Stimulated activated CD4-positive, alpha-beta T cell treated with anti-CD3 and anti-CD28 coated beads, TNF-alpha, amount 100 ng/mL, for 24 hours (primary cell): ENCODE measurements around the gene ARHGAP25.
A peak's percentile ranks its signal among the peaks of the same experiment; 100 is the strongest.

Source experiments
- DNase-seq, 3 experiments: peaks; one replicate each; pipeline ENCODE4 v3.0.0-alpha.2; 2020; ENCODE audit warnings: low read depth in 3 of 3

Gene ARHGAP25

GRCh38 chr2:68829749-68830148, 95.1 kb downstream of the ARHGAP25 start:
- no peak for DNase-seq

GRCh38 chr2:68831686-68832232, 97.1 kb downstream of the ARHGAP25 start:
- DNase-seq: no peak

- DNase-seq: peak in 2 of 3 experiments; percentile 6 to 38
Measured at GRCh38 chr2:68832233-68832869, 97.7 kb downstream of the ARHGAP25 start.

- DNase-seq: no peak
Measured at GRCh38 chr2:68833162-68833561, 98.6 kb downstream of the ARHGAP25 start.

- no peak for DNase-seq
Measured at GRCh38 chr2:68834737-68835376, 100.2 kb downstream of the ARHGAP25 start.

GRCh38 chr2:68835621-68836020, 101.0 kb downstream of the ARHGAP25 start:
- no peak for DNase-seq

- DNase-seq: peak; percentile 45 to 65 (median 58)
Measured at GRCh38 chr2:68837164-68837860, 102.7 kb downstream of the ARHGAP25 start.

- DNase-seq: no peak
Measured at GRCh38 chr2:68837861-68838341, 103.3 kb downstream of the ARHGAP25 start.

GRCh38 chr2:68838641-68839040, 104.0 kb downstream of the ARHGAP25 start:
- DNase-seq: no peak

- peak in 1 of 3 experiments; percentile 24 for DNase-seq
Measured at GRCh38 chr2:68839260-68839833, 104.7 kb downstream of the ARHGAP25 start.

- no peak for DNase-seq
Measured at GRCh38 chr2:68845043-68845442, 110.4 kb downstream of the ARHGAP25 start.

- DNase-seq: no peak
Measured at GRCh38 chr2:68846091-68846490, 111.5 kb downstream of the ARHGAP25 start.

- DNase-seq: no peak
Measured at GRCh38 chr2:68847751-68848150, 113.1 kb downstream of the ARHGAP25 start.

GRCh38 chr2:68849579-68850030, 115.0 kb downstream of the ARHGAP25 start:
- no peak for DNase-seq

- no peak for DNase-seq
Measured at GRCh38 chr2:68850524-68850923, 115.9 kb downstream of the ARHGAP25 start.

GRCh38 chr2:68853035-68853434, 118.4 kb downstream of the ARHGAP25 start:
- no peak for DNase-seq

GRCh38 chr2:68853915-68854314, 119.3 kb downstream of the ARHGAP25 start:
- DNase-seq: no peak

GRCh38 chr2:68854476-68854875, 119.9 kb downstream of the ARHGAP25 start:
- no peak for DNase-seq

GRCh38 chr2:68855550-68855949, 120.9 kb downstream of the ARHGAP25 start:
- no peak for DNase-seq

GRCh38 chr2:68857202-68857845, 122.7 kb downstream of the ARHGAP25 start:
- DNase-seq: no peak

- DNase-seq: no peak
Measured at GRCh38 chr2:68857855-68858456, 123.3 kb downstream of the ARHGAP25 start.
